ENCODE results near the gene BTNL8.

Gene BTNL8

GRCh38 chr5:180908998-180909731 is 10.2 kb downstream of the BTNL8 start:
- H3K4me3 ChIP-seq (ENCODE audit: low read depth, low read length): no peak overlapping the region
- TF ChIP-seq CTCF (IDR thresholded peaks at IDR 0.05; ENCODE audit: control insufficient read depth, extremely low read depth, insufficient read depth): no peak
- DNase-seq (ENCODE audit: low read depth): no peak

- no peak overlapping the region for H3K4me3 ChIP-seq (ENCODE audit: low read depth, low read length)
- no peak for TF ChIP-seq CTCF (IDR thresholded peaks at IDR 0.05; ENCODE audit: control insufficient read depth, extremely low read depth, insufficient read depth)
- no peak for DNase-seq (ENCODE audit: low read depth)
These were observed 10.8 kb downstream of the BTNL8 start for GRCh38 chr5:180909782-180910181.

GRCh38 chr5:180910182-180910581 is 11.2 kb downstream of the BTNL8 start:
- no peak for DNase-seq (ENCODE audit: low read depth)
- no peak overlapping the region for H3K4me3 ChIP-seq (ENCODE audit: low read depth, low read length)
- no peak for TF ChIP-seq CTCF (IDR thresholded peaks at IDR 0.05; ENCODE audit: control insufficient read depth, extremely low read depth, insufficient read depth)

GRCh38 chr5:180910735-180911134 is 11.8 kb downstream of the BTNL8 start:
- DNase-seq (ENCODE audit: low read depth): no peak
- TF ChIP-seq CTCF (IDR thresholded peaks at IDR 0.05; ENCODE audit: control insufficient read depth, extremely low read depth, insufficient read depth): no peak
- H3K4me3 ChIP-seq (ENCODE audit: low read depth, low read length): no peak overlapping the region

GRCh38 chr5:180914646-180915045 is 15.7 kb downstream of the BTNL8 start:
- no peak overlapping the region for H3K4me3 ChIP-seq (ENCODE audit: low read depth, low read length)
- TF ChIP-seq CTCF (IDR thresholded peaks at IDR 0.05; ENCODE audit: control insufficient read depth, extremely low read depth, insufficient read depth): no peak
- no peak for DNase-seq (ENCODE audit: low read depth)

GRCh38 chr5:180915924-180916323 is 17.0 kb downstream of the BTNL8 start:
- no peak for DNase-seq (ENCODE audit: low read depth)
- no peak for TF ChIP-seq CTCF (IDR thresholded peaks at IDR 0.05; ENCODE audit: control insufficient read depth, extremely low read depth, insufficient read depth)
- no peak overlapping the region for H3K4me3 ChIP-seq (ENCODE audit: low read depth, low read length)

GRCh38 chr5:180918380-180918779 is 19.4 kb downstream of the BTNL8 start:
- H3K4me3 ChIP-seq (ENCODE audit: low read depth, low read length): no peak overlapping the region
- DNase-seq (ENCODE audit: low read depth): peak; percentile 49
- no peak for TF ChIP-seq CTCF (IDR thresholded peaks at IDR 0.05; ENCODE audit: control insufficient read depth, extremely low read depth, insufficient read depth)
